VCaP (cell line): Measurements from ENCODE around the gene TSPAN3.

Experiments used
- H3K27ac ChIP-seq: fragments of 450-650 bp; 2 replicates; pipeline ENCODE4 v1.5.1; 2017
- CTCF ChIP-seq: fragments of 450-650 bp; conservative IDR thresholded peaks from 2 replicates; pipeline ENCODE4 v1.5.1; 2017; ENCODE audit warnings: mild to moderate bottlenecking, moderate library complexity

The TSPAN3 gene

GRCh38 chr15:77036537-77037387, 34.1 kb downstream of the TSPAN3 start:
- no peak overlapping the region for H3K27ac ChIP-seq
- no peak for TF ChIP-seq CTCF

- H3K27ac ChIP-seq = no peak overlapping the region
- TF ChIP-seq CTCF = no peak
Measured at GRCh38 chr15:77035999-77036471, 34.9 kb downstream of the TSPAN3 start.

- no peak for TF ChIP-seq CTCF
- H3K27ac ChIP-seq = peak overlapping the region; percentile 7; the same call in 1 of the 2 replicates
Measured at GRCh38 chr15:77035584-77035983, 35.3 kb downstream of the TSPAN3 start.

GRCh38 chr15:77034695-77035489, 36.0 kb downstream of the TSPAN3 start:
- H3K27ac ChIP-seq = peak overlapping the region; percentile 7; the same call in 1 of the 2 replicates
- TF ChIP-seq CTCF = peak; percentile 75

GRCh38 chr15:77033729-77034671, 36.9 kb downstream of the TSPAN3 start:
- no peak overlapping the region; the same call in 1 of the 2 replicates for H3K27ac ChIP-seq
- no peak for TF ChIP-seq CTCF

GRCh38 chr15:77033417-77033728, 37.5 kb downstream of the TSPAN3 start:
- no peak for TF ChIP-seq CTCF
- H3K27ac ChIP-seq = no peak overlapping the region
